Kidney (tissue), 14 donors: Measurements from ENCODE around the gene PHOX2B. TPM values are rescaled to one million over a fixed set of nuclear protein-coding genes. Genes with fewer than 3 reads are reported as not detected.
A peak's percentile ranks its signal among the peaks of the same experiment; 100 is the strongest.

ENCODE experiments used
- DNase-seq, 5 donors: peaks; one replicate each; pipeline ENCODE4 v3.0.0-alpha.2; 2013 to 2020
- FAIRE-seq: peaks from 2 replicates; lab custom pipeline; 2012; peaks lifted over from hg19 to GRCh38; lab: Jason Lieb, UNC
- H3K27ac ChIP-seq, 2 donors: one replicate each; pipeline ENCODE4 v1.7.0; 2013; ENCODE audit warnings: low read depth in 2 of 2, low read length in 2 of 2, inconsistent platforms in 1 of 2
- H3K27me3 ChIP-seq: one replicate; pipeline ENCODE4 v1.7.1; 2013; ENCODE audit warnings: low read length, inconsistent platforms; ENCODE audit not compliant: control insufficient read depth, insufficient read depth
- H3K36me3 ChIP-seq, 3 donors: one replicate each; pipeline versions ENCODE4 v1.7.0 to v1.7.1; 2013; ENCODE audit warnings: low read length in 3 of 3, control low read depth in 1 of 3, inconsistent platforms in 1 of 3; ENCODE audit not compliant: insufficient read depth in 3 of 3, control insufficient read depth in 2 of 3
- H3K4me1 ChIP-seq, 3 donors: one replicate each; pipeline versions ENCODE4 v1.7.0 to v1.7.1; 2013; ENCODE audit warnings: low read length in 3 of 3, inconsistent platforms in 1 of 3, low read depth in 1 of 3; ENCODE audit not compliant: control insufficient read depth in 2 of 3, insufficient read depth in 2 of 3
- H3K4me3 ChIP-seq, 3 donors: one replicate each; pipeline versions ENCODE4 v1.7.0 to v1.8.1; 2013; ENCODE audit warnings: low read length in 3 of 3, control low read depth in 1 of 3, inconsistent platforms in 1 of 3
- H3K9ac ChIP-seq, 3 donors: one replicate each; pipeline versions ENCODE4 v1.7.0 to v1.7.1; 2013; ENCODE audit warnings: low read length in 3 of 3, control low read depth in 1 of 3, inconsistent platforms in 1 of 3
- H3K9me3 ChIP-seq, 3 donors: one replicate each; pipeline versions ENCODE4 v1.7.0 to v1.7.1; 2013; ENCODE audit warnings: low read length in 3 of 3, control low read depth in 1 of 3, inconsistent platforms in 1 of 3; ENCODE audit not compliant: control insufficient read depth in 2 of 3, insufficient read depth in 1 of 3
- intact Hi-C: fragments of 100-400 bp; cut with DNase I; formaldehyde crosslinking; loops from one replicate; pipeline ENCODE4 v1.11.1; 2022
- polyA plus RNA-seq: library from polyadenylated mRNA; stranded (reverse); fragments of 350-450 nt; fragmentation: Illumina TruSeq; extraction: RNeasy Lipid Tissue Mini Kit (QIAGEN cat#74804); gene quantifications from one replicate; pipeline ENCODE4 v1.2.3, GENCODE V29; 2014; ENCODE audit warnings: low read depth, low replicate concordance; ENCODE audit not compliant: insufficient read depth
- total RNA-seq: library from RNA; stranded (reverse); fragmentation: NEBNext Ultra II Directional; extraction: Animal tissue kit (Norgen Biotek cat#: 25700); gene quantifications from one replicate; pipeline ENCODE4 v1.2.1, GENCODE V29; 2021
- TF ChIP-seq, protein P1 (sequence below): IDR thresholded peaks from 3 replicates; pipeline ENCODE4 v1.5.1; 2012; ENCODE audit warnings: mild to moderate bottlenecking, moderate library complexity, borderline replicate concordance; ENCODE audit not compliant: insufficient read depth; ENCODE audit errors: extremely low read depth
- donor health status: control.
- donor health status: control.
- donor health status: control.
- donor health status: control.
- donor health status: control.
- donor health status: DM: yes; HTN: yes; CAD: no.
- donor health status: Normal renal cell carcinoma (clear cell type).

The PHOX2B gene
- total and polyA plus RNA-seq, 2 donors from 2014 or later, result not detected

DNA sequence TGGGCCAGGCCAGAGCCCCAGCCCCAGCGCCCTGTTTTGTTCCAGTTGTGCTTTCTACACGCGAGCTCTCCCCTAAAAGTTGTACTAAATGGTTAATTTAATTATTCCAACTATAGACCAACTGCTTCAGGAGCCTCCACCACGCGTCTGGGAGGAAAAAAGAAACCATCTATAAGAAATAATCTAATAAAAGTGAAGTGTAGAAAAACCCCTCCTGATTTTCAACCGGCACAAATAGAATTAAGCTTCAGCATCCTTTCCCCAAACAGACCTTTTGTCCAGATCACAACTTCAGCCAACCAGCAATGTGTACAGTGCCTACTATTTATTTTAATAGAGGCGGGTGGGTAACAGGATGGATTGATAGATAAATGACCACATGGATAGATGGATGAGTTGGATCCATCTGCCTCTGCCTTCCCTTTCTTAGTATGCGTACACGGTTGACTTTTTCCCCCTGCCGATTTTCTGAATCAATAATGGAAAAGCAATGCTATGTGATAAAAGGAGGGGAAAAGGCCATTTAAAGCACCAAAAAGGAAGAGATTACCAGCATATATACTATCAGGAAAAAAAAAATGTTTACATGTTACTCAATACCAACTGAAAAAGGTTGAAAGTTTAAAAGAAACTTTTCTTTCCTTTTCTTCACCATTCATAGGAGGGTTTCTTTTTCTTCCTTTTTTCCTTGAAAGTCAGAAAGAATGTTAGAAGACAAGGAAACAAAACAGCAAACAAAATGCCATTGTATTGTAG is 3.7 kb upstream of the PHOX2B start:
- no peak overlapping the region for H3K27ac ChIP-seq
- peak in 1 of 5 donors; percentile 6 for DNase-seq
- no peak overlapping the region for H3K4me3 ChIP-seq
- no peaks in the 10 kb centered on the region for H3K9me3 ChIP-seq
- TF ChIP-seq, protein P1, sequence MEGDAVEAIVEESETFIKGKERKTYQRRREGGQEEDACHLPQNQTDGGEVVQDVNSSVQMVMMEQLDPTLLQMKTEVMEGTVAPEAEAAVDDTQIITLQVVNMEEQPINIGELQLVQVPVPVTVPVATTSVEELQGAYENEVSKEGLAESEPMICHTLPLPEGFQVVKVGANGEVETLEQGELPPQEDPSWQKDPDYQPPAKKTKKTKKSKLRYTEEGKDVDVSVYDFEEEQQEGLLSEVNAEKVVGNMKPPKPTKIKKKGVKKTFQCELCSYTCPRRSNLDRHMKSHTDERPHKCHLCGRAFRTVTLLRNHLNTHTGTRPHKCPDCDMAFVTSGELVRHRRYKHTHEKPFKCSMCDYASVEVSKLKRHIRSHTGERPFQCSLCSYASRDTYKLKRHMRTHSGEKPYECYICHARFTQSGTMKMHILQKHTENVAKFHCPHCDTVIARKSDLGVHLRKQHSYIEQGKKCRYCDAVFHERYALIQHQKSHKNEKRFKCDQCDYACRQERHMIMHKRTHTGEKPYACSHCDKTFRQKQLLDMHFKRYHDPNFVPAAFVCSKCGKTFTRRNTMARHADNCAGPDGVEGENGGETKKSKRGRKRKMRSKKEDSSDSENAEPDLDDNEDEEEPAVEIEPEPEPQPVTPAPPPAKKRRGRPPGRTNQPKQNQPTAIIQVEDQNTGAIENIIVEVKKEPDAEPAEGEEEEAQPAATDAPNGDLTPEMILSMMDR, result no peak
- H3K36me3 ChIP-seq, result no peaks in the 10 kb centered on the region
- FAIRE-seq, result no peak
- peaks cover 82% of the 10 kb centered on the region for H3K27me3 ChIP-seq
- intact Hi-C loops, result no loop called here
- no peak overlapping the region for H3K9ac ChIP-seq
- peaks cover 0 to 2% (median 0%) of the 10 kb centered on the region in 3 donors for H3K4me1 ChIP-seq

DNA sequence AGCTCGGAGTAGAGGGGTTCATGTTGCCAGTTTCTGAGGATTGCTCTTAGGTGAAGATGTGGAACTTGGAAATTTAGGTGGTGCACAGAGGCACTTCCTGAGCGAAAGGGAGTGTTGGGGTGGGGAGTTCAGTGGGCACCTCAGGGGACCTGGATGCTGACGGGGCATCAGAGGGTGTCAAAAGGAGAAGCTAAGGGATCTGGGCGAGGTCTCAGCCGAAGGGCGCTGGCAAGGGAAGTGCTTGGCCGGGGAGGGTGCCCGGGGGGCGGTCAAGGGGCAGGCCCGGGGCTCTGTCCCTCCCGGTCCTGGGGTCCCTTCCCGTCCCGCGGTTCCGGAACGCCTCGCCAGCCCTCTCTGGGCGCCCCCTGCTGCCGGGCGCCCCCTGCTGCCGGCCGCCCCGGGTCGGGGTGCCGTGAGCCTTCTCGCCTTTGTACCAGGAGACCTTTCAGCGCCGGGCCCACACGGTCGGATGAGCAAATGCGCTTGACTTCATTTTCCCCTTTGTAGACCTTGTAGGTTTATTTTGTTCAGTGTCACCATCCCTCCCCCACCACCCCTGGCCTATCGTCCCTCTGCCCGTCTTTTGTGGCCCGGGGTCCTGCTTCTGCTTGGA is 3.0 kb upstream of the PHOX2B start:
- peak in 4 of 5 donors; percentile 10 to 55 (median 31) for DNase-seq
- no peaks in the 10 kb centered on the region for H3K36me3 ChIP-seq
- no peak overlapping the region for H3K9ac ChIP-seq
- no peak for FAIRE-seq
- H3K9me3 ChIP-seq, result no peaks in the 10 kb centered on the region
- intact Hi-C loops, result no loop called here
- TF ChIP-seq, protein P1, result no peak
- no peak overlapping the region for H3K4me3 ChIP-seq
- peaks cover 83% of the 10 kb centered on the region for H3K27me3 ChIP-seq
- peaks cover 0 to 2% (median 0%) of the 10 kb centered on the region in 3 donors for H3K4me1 ChIP-seq
- H3K27ac ChIP-seq, result no peak overlapping the region

DNA sequence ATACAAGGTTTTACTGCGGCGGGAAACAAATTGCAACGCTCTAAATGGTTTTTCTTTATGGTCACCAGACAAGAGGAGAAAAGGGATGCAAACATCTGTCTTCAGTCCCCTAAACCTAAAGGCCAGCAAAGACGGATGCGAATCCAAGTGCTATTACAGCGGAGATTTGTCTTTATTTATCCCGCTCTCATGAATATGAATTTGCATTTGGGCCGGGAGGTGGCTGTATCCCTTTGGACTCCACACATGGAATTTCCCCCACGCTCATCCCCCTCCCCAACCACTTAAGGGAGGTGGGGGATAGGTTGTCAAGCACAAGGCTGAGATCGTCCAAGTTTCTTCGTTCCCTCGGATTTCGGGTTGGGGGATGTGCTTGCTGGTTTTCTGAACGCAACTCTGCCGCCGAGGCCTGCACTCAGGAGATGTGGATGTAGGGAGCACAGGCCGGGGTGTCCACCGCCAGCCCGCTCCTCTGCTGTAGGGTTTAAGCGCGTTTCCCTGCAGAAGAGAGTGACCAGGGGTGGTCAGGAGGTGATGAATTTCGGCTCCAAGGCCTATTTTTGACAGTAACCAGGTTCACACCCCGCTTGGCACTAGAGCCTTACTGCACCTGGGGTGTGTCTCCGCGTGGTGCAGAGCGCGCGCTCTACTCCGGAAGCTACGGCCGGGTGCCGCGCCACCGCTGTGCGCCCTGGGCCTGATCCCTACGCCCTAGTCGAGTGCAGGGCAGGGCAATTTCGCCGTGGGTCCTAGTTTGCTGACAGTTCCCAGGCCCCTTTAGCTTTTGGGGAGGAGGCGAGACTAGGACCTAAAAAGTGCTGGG is 2.3 kb upstream of the PHOX2B start:
- no peaks in the 10 kb centered on the region for H3K9me3 ChIP-seq
- peak in 4 of 5 donors; percentile 22 to 48 (median 42) for DNase-seq
- H3K36me3 ChIP-seq, result no peaks in the 10 kb centered on the region
- intact Hi-C loops, result no loop called here
- FAIRE-seq, result no peak
- no peak overlapping the region for H3K4me3 ChIP-seq
- no peak overlapping the region for H3K27ac ChIP-seq
- H3K27me3 ChIP-seq, result peaks cover 87% of the 10 kb centered on the region
- H3K4me1 ChIP-seq, result peaks cover 0 to 2% (median 0%) of the 10 kb centered on the region in 3 donors
- H3K9ac ChIP-seq, result no peak overlapping the region
- TF ChIP-seq, protein P1, result no peak
